Upper lobe of left lung (tissue), 6 donors: ENCODE results near the gene TMEM259. TPM values are rescaled to one million over a fixed set of nuclear protein-coding genes. Genes with fewer than 3 reads are reported as not detected.

Experiments used
- ATAC-seq, 2 donors: fragments of 200-7000 bp; cut with Tn5 transposase; one replicate each; pipeline ENCODE4 v1.9.1; 2022; ENCODE audit warnings: mild to moderate bottlenecking in 2 of 2, moderate library complexity in 2 of 2; ENCODE audit not compliant: low FRiP score in 2 of 2
- DNase-seq, 2 donors: peaks; one replicate each; pipeline ENCODE4 v3.0.0-alpha.2; 2019 to 2020
- H3K27ac ChIP-seq, 4 donors: fragments of 200-600 bp; sonication (generic); one replicate each; pipeline ENCODE4 v1.5.1; 2016 to 2019
- H3K27me3 ChIP-seq, 4 donors: fragments of 200-600 bp; sonication (generic); one replicate each; pipeline ENCODE4 v1.5.1; 2017 to 2019
- H3K36me3 ChIP-seq, 4 donors: fragments of 200-600 bp; sonication (generic); one replicate each; pipeline ENCODE4 v1.5.1; 2016 to 2019
- H3K4me1 ChIP-seq, 4 donors: fragments of 200-600 bp; sonication (generic); one replicate each; pipeline ENCODE4 v1.5.1; 2018 to 2019
- H3K4me3 ChIP-seq, 4 donors: fragments of 200-600 bp; sonication (generic); one replicate each; pipeline ENCODE4 v1.5.1; 2017 to 2019; ENCODE audit warnings: mild to moderate bottlenecking in 2 of 4, moderate library complexity in 1 of 4
- H3K9me3 ChIP-seq, 4 donors: fragments of 200-600 bp; sonication (generic); one replicate each; pipeline ENCODE4 v1.5.1; 2018 to 2019
- CTCF ChIP-seq, 6 experiments: fragments of 450-650 bp in 4 of 6; fragments of 200-600 bp in 2 of 6; sonication (generic) in 2 of 6; IDR thresholded peaks; one replicate each; pipeline ENCODE4 v1.5.1; 2016 to 2019; ENCODE audit warnings: antibody characterized with exemption in 6 of 6
- EP300 ChIP-seq, 4 donors: sonication (generic); formaldehyde crosslinking; IDR thresholded peaks; one replicate each; pipeline ENCODE4 v1.5.1; 2017; ENCODE audit warnings: antibody characterized with exemption in 4 of 4, control low read depth in 2 of 4
- POLR2A ChIP-seq, 4 donors: fragments of 450-650 bp; IDR thresholded peaks; one replicate each; pipeline ENCODE4 v1.5.1; 2016 to 2017; ENCODE audit warnings: antibody characterized with exemption in 4 of 4, mild to moderate bottlenecking in 2 of 4
- POLR2AphosphoS5 ChIP-seq, 2 donors: sonication (generic); formaldehyde crosslinking; IDR thresholded peaks; one replicate each; pipeline ENCODE4 v1.5.1; 2017; ENCODE audit warnings: antibody characterized with exemption in 2 of 2
- WGBS, 2 donors: methylation state at CpG; one replicate each; pipeline ENCODE4 v1.1.5; 2017 to 2018; 5-methylcytosine and 5-hydroxymethylcytosine counted together
- small RNA-seq, 4 donors: library from RNA; depleted of rRNA; stranded (forward); fragments of <200 nt; gene quantifications; one replicate each; pipeline ENCODE3, GENCODE V24; 2016
- total RNA-seq, 6 donors: library from RNA; depleted of rRNA in 4 of 6; stranded (reverse); fragments of >200 nt in 4 of 6; gene quantifications; one replicate each; pipeline versions ENCODE4 v1.1.0 to v1.2.1, GENCODE V29; 2016 to 2021
- donor health status: DM: no; HTN: no; CAD: no; lungs with moderate emphysema.
- donor health status: DM: no; HTN: yes; CAD: no; lungs with severe emphysema.

Gene TMEM259
- total RNA-seq, 6 donors from 2014 or later: 143 to 643 (median 208) TPM

DNA sequence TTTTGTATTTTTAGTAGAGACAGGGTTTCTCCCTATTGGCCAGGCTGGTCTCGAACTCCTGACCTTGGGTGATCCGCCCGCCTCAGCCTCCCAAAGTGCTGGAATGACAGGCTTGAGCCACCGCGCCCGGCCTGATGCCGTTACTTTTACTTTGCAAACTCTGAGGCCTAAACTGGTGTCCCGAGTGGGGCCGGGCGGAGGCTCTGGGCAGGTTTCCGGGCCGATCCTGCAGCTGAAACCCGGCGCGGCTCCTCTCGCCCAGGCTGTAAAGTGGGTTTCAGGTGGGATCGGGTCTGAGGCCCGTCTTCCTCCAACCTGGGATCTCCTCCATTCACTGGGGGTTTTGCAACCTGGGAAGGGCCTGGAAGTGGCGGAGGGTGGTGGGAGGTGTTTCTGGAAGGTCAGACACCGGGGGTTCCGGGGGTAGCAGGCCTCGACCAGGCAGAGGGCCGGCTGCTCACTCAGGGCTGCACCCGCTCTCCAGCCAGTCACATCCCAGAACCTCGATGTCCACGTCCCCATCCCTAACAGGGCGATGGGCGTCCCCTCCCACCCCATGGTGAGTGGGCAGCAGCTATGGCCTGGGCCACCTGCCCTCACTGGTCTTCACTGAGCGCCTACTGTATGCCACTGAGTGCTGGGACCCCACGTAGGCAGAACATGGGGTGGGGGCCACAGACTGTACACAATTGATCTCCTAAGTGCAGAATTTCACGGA lies 58.1 kb downstream of the TMEM259 start:
- DNase-seq: no peak
- WGBS, 2 donors: 79 to 86% methylated on average over 10 to 28 of the region's 31 CpGs
- peaks cover 6 to 46% (median 25%) of the 10 kb centered on the region in 4 donors for H3K36me3 ChIP-seq
- peak overlapping the region in 1 of 4 donors; percentile 25 for H3K27ac ChIP-seq
- H3K9me3 ChIP-seq: no peaks in the 10 kb centered on the region
- no peaks in the 10 kb centered on the region for H3K27me3 ChIP-seq
- no peak overlapping the region for H3K4me3 ChIP-seq
- peaks cover 4 to 18% (median 11%) of the 10 kb centered on the region in 4 donors for H3K4me1 ChIP-seq
- TF ChIP-seq EP300 (IDR thresholded peaks at IDR 0.05): no peak
- TF ChIP-seq POLR2AphosphoS5 (IDR thresholded peaks at IDR 0.05): no peak
- TF ChIP-seq POLR2A (IDR thresholded peaks at IDR 0.05): no peak
- no peak for TF ChIP-seq CTCF (IDR thresholded peaks at IDR 0.05)
- ATAC-seq: no peak

DNA sequence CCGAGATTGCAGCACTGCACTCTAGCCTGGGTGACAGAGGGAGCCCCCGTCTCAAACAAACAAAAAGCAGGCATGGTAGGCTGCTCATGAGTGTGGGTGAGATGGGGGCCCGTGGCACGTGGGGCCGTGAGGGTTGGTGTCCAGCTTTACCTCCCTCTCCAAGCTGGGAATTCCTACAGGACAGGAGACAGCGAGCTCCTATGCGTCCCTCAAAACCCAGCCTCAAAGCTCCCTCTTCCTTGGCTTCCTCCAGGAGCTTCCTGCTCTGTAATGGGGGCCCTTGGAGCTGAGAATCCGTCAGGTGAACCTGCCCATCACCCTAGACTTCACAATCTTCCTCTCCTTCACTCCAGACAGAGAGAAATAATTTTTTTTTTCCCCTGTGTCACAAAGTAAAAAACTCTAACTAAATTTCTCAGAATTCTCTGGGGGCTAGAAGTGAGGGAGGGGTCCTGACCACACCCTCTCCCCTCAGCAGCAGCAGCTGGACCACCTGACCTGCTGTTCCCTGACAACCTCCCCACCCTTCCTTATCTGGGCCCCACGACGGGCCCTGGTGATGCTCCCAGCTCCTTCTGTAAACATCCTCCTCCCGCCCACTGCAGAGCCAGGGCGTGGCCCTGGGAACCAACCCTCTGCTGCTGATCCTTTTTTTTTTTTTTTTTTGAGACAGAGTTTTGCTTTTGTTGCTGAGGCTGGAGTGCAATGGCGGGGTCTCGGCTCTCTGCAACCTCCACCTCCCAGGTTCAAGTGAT lies 58.9 kb downstream of the TMEM259 start:
- Histone ChIP-seq H3K27ac (peak overlapping the region in 1 of 4 donors; percentile 25), H3K4me1 (peaks cover 4 to 18% (median 11%) of the 10 kb centered on the region in 4 donors), H3K4me3 (no peak overlapping the region), H3K9me3 (no peaks in the 10 kb centered on the region), H3K36me3 (peaks cover 6 to 41% (median 23%) of the 10 kb centered on the region in 4 donors), H3K27me3 (no peaks in the 10 kb centered on the region)
- ATAC-seq: no peak
- 65 to 76% methylated on average over 14 of the region's 14 CpGs for WGBS, 2 donors
- TF ChIP-seq POLR2AphosphoS5 (IDR thresholded peaks at IDR 0.05) (no peak), EP300 (IDR thresholded peaks at IDR 0.05) (no peak), CTCF (IDR thresholded peaks at IDR 0.05) (no peak), POLR2A (IDR thresholded peaks at IDR 0.05) (no peak)
- no peak for DNase-seq

GRCh38 chr19:960601-960938 lies 60.4 kb downstream of the TMEM259 start:
- ATAC-seq: no peak
- no peak for TF ChIP-seq CTCF (IDR thresholded peaks at IDR 0.05)
- no peak for TF ChIP-seq POLR2AphosphoS5 (IDR thresholded peaks at IDR 0.05)
- TF ChIP-seq EP300 (IDR thresholded peaks at IDR 0.05): no peak
- TF ChIP-seq POLR2A (IDR thresholded peaks at IDR 0.05): no peak
- WGBS, 2 donors: 70% methylated on average over 8 of the region's 8 CpGs; no CpG with 5 or more reads in 1 of the 2 donors
- Histone ChIP-seq H3K27me3 (no peaks in the 10 kb centered on the region), H3K4me1 (peaks cover 4 to 25% (median 17%) of the 10 kb centered on the region in 4 donors), H3K27ac (no peak overlapping the region), H3K4me3 (no peak overlapping the region), H3K36me3 (peaks cover 3 to 29% (median 15%) of the 10 kb centered on the region in 4 donors), H3K9me3 (no peaks in the 10 kb centered on the region)
- no peak for DNase-seq

- 70 to 82% methylated on average over 4 to 11 of the region's 12 CpGs for WGBS, 2 donors
- DNase-seq: no peak
- Histone ChIP-seq H3K27ac (no peak overlapping the region), H3K9me3 (no peaks in the 10 kb centered on the region), H3K4me1 (peaks cover 4 to 25% (median 17%) of the 10 kb centered on the region in 4 donors), H3K36me3 (peaks cover 3 to 23% (median 12%) of the 10 kb centered on the region in 4 donors), H3K4me3 (no peak overlapping the region), H3K27me3 (no peaks in the 10 kb centered on the region)
- TF ChIP-seq POLR2A (IDR thresholded peaks at IDR 0.05) (no peak), CTCF (IDR thresholded peaks at IDR 0.05) (no peak), POLR2AphosphoS5 (IDR thresholded peaks at IDR 0.05) (no peak), EP300 (IDR thresholded peaks at IDR 0.05) (no peak)
- ATAC-seq: no peak
These were observed 60.9 kb downstream of the TMEM259 start for GRCh38 chr19:960020-960419.

Small RNA genes lying within 50 kb of the gene (small RNA-seq; reads per million reads assigned to genes)
- 0 to 0.49 (median 0.10) reads per million in 4 donors for gene RNU6-2

Other genes with a start within 250 kb of the TMEM259 start
- 100 to 1,000 TPM; 122 to 270 (median 219) TPM for gene PTBP1, start 223.7 kb downstream of the TMEM259 start, total RNA-seq
- 10 to 100 TPM in 1 of 6 donors, 1 to 10 TPM in 4, under 1 TPM in 1; 0.63 to 14.2 (median 5.6) TPM for gene PLPPR3, start 199.2 kb downstream of the TMEM259 start, total RNA-seq
- gene AZU1, start 193.3 kb downstream of the TMEM259 start, total RNA-seq: 10 to 100 TPM in 1 of 6 donors, 1 to 10 TPM in 5; 2.0 to 13.6 (median 5.3) TPM
- gene PRTN3, start 180.1 kb downstream of the TMEM259 start, total RNA-seq: 1 to 10 TPM in 2 of 6 donors, not detected in 4; 1.1 to 9.4 TPM
- gene ELANE, start 168.8 kb downstream of the TMEM259 start, total RNA-seq: 10 to 100 TPM in 1 of 6 donors, 1 to 10 TPM in 2, under 1 TPM in 2, not detected in 1; 0.69 to 11.9 (median 1.3) TPM
- 100 to 1,000 TPM; 101 to 393 (median 259) TPM for gene CFD, start 161.5 kb downstream of the TMEM259 start, total RNA-seq
- 100 to 1,000 TPM in 2 of 6 donors, 10 to 100 TPM in 4; 33.5 to 110 (median 62.1) TPM for gene MED16, start 127.9 kb downstream of the TMEM259 start, total RNA-seq
- not detected for gene RNU6-9, start 127.6 kb downstream of the TMEM259 start, total RNA-seq
- 10 to 100 TPM; 39.6 to 71.2 (median 63.3) TPM for gene R3HDM4, start 107.9 kb downstream of the TMEM259 start, total RNA-seq
- not detected for gene KISS1R, start 103.8 kb downstream of the TMEM259 start, total RNA-seq
- 10 to 100 TPM in 4 of 6 donors, 1 to 10 TPM in 2; 7.1 to 54.5 (median 19.2) TPM for gene ARID3A, start 95.1 kb downstream of the TMEM259 start, total RNA-seq
- 100 to 1,000 TPM in 1 of 6 donors, 10 to 100 TPM in 5; 29.2 to 122 (median 38.6) TPM for gene WDR18, start 36.8 kb downstream of the TMEM259 start, total RNA-seq
- gene GRIN3B, start 20.7 kb downstream of the TMEM259 start, total RNA-seq: 10 to 100 TPM in 1 of 6 donors, 1 to 10 TPM in 4, under 1 TPM in 1; 0.06 to 18.9 (median 5.6) TPM
- gene RNU6-2, start 399 bp upstream of the TMEM259 start, total RNA-seq: not detected
- gene CNN2, start 5.5 kb upstream of the TMEM259 start, total RNA-seq: 100 to 1,000 TPM in 5 of 6 donors, 10 to 100 TPM in 1; 98.1 to 262 (median 164) TPM
- 100 to 1,000 TPM in 2 of 6 donors, 10 to 100 TPM in 4; 34.1 to 224 (median 58.2) TPM for gene ABCA7, start 19.0 kb upstream of the TMEM259 start, total RNA-seq
- 100 to 1,000 TPM in 4 of 6 donors, 10 to 100 TPM in 2; 91.6 to 332 (median 123) TPM for gene ARHGAP45, start 46.0 kb upstream of the TMEM259 start, total RNA-seq
- 100 to 1,000 TPM in 4 of 6 donors, 10 to 100 TPM in 2; 50.0 to 176 (median 103) TPM for gene POLR2E, start 74.3 kb upstream of the TMEM259 start, total RNA-seq
- 100 to 1,000 TPM; 370 to 717 (median 484) TPM for gene GPX4, start 82.9 kb upstream of the TMEM259 start, total RNA-seq
- gene SBNO2, start 153.1 kb upstream of the TMEM259 start, total RNA-seq: 100 to 1,000 TPM in 4 of 6 donors, 10 to 100 TPM in 2; 44.8 to 159 (median 106) TPM
- gene STK11, start 184.7 kb upstream of the TMEM259 start, total RNA-seq: 100 to 1,000 TPM in 1 of 6 donors, 10 to 100 TPM in 5; 50.2 to 168 (median 63.2) TPM
- 1 to 10 TPM in 3 of 6 donors, under 1 TPM in 1, not detected in 2; 0.30 to 1.8 (median 1.0) TPM for gene CBARP, start 216.9 kb upstream of the TMEM259 start, total RNA-seq
- 100 to 1,000 TPM in 3 of 6 donors, 10 to 100 TPM in 3; 56.0 to 187 (median 113) TPM for gene ATP5F1D, start 220.6 kb upstream of the TMEM259 start, total RNA-seq
- 100 to 1,000 TPM in 2 of 6 donors, 10 to 100 TPM in 4; 33.5 to 176 (median 75.9) TPM for gene MIDN, start 227.5 kb upstream of the TMEM259 start, total RNA-seq
- gene CIRBP, start 248.2 kb upstream of the TMEM259 start, total RNA-seq: 1,000 to 10,000 TPM in 1 of 6 donors, 100 to 1,000 TPM in 5; 326 to 1,348 (median 441) TPM